Keratinocyte (primary cell): Measurements from ENCODE around the gene PLCL1. TPM values are rescaled to one million over a fixed set of nuclear protein-coding genes. Genes with fewer than 3 reads are reported as not detected.

Source experiments
- DNase-seq: peaks from one replicate; pipeline ENCODE4 v3.0.0-alpha.2; 2011; ENCODE audit warnings: low read depth, missing footprints, low spot score
- FAIRE-seq: peaks from 2 replicates; lab custom pipeline; 2011; peaks lifted over from hg19 to GRCh38; lab: Jason Lieb, UNC
- H2AFZ ChIP-seq: 2 replicates; pipeline ENCODE4 v1.6.0; 2012; ENCODE audit warnings: low read length, control low read depth, inconsistent platforms; ENCODE audit not compliant: control insufficient read depth
- H3K27ac ChIP-seq: 2 replicates; pipeline ENCODE4 v1.5.1; 2011; ENCODE audit warnings: low read length; ENCODE audit not compliant: control insufficient read depth, insufficient read depth
- H3K27me3 ChIP-seq: 3 replicates; pipeline ENCODE4 v1.6.0; 2011; ENCODE audit warnings: low read length; ENCODE audit not compliant: control insufficient read depth, insufficient read depth; ENCODE audit errors: extremely low read depth
- H3K36me3 ChIP-seq, 2 experiments: 2 replicates in 1 of 2; 3 replicates in 1 of 2; pipeline ENCODE4 v1.5.1; 2011; ENCODE audit warnings: low read length in 2 of 2, mild to moderate bottlenecking in 1 of 2; ENCODE audit not compliant: control insufficient read depth in 2 of 2, insufficient read depth in 2 of 2; ENCODE audit errors: extremely low read depth in 1 of 2
- H3K4me1 ChIP-seq: 3 replicates; pipeline ENCODE4 v1.5.1; 2011; ENCODE audit warnings: low read length; ENCODE audit not compliant: control insufficient read depth, insufficient read depth; ENCODE audit errors: extremely low read depth
- H3K4me2 ChIP-seq: 3 replicates; pipeline ENCODE4 v1.6.0; 2011; ENCODE audit warnings: low read depth, low read length; ENCODE audit not compliant: control insufficient read depth, insufficient read depth; ENCODE audit errors: extremely low read depth
- H3K4me3 ChIP-seq, 3 experiments: fragments of 200-600 bp in 1 of 3; sonication (generic) in 1 of 3; 2 replicates in 2 of 3; 3 replicates in 1 of 3; pipeline ENCODE4 v1.5.1; 2011 to 2016; ENCODE audit warnings: low read length in 3 of 3, mild to moderate bottlenecking in 3 of 3, control low read depth in 2 of 3, inconsistent platforms in 1 of 3, low read depth in 1 of 3, mixed read lengths in 1 of 3, mixed run types in 1 of 3, moderate library complexity in 1 of 3; ENCODE audit not compliant: control insufficient read depth in 2 of 3, insufficient read depth in 2 of 3; ENCODE audit errors: extremely low read depth in 1 of 3
- H3K79me2 ChIP-seq: 2 replicates; pipeline ENCODE4 v1.6.0; 2012; ENCODE audit warnings: low read length; ENCODE audit not compliant: control insufficient read depth, insufficient read depth
- H3K9ac ChIP-seq: 3 replicates; pipeline ENCODE4 v1.6.0; 2011; ENCODE audit warnings: low read length; ENCODE audit not compliant: control insufficient read depth, insufficient read depth; ENCODE audit errors: extremely low read depth
- H3K9me1 ChIP-seq: 3 replicates; pipeline ENCODE4 v1.6.0; 2011; ENCODE audit warnings: low read length; ENCODE audit not compliant: control insufficient read depth, insufficient read depth; ENCODE audit errors: extremely low read depth
- H3K9me3 ChIP-seq: 2 replicates; pipeline ENCODE4 v1.5.1; 2012; ENCODE audit warnings: low read depth, low read length; ENCODE audit not compliant: control insufficient read depth
- H4K20me1 ChIP-seq: 3 replicates; pipeline ENCODE4 v1.6.0; 2011; ENCODE audit warnings: low read length; ENCODE audit not compliant: control insufficient read depth, insufficient read depth; ENCODE audit errors: extremely low read depth
- EZH2 ChIP-seq: IDR thresholded peaks from one replicate; pipeline ENCODE4 v1.6.1; 2012; ENCODE audit warnings: inconsistent platforms, mild to moderate bottlenecking, low read length, moderate library complexity
- dilution Hi-C: fragments of 300-500 bp; cut with MboI; formaldehyde crosslinking; loops from one replicate; pipeline ENCODE4 v1.7.0; 2020; ENCODE audit warnings: low sequenced_read_pairs; ENCODE audit not compliant: extremely low pct_ligation_motif_present
- polyA plus RNA-seq, 5 experiments: library from polyadenylated mRNA; depleted of rRNA in 3 of 5; stranded (reverse) in 3 of 5; stranded (forward) in 1 of 5; unstranded in 1 of 5; fragments of >200 nt; gene quantifications; 1 replicate in 1 of 5; 2 replicates in 3 of 5; 3 replicates in 1 of 5; pipeline versions ENCODE4 v1.2.1 to v1.2.3, GENCODE V29; 2011 to 2012; ENCODE audit warnings: missing spikeins in 2 of 5, low read depth in 1 of 5, low replicate concordance in 1 of 5
- TF ChIP-seq, protein P1 (sequence below), 3 experiments: IDR thresholded peaks in 1 of 3; conservative IDR thresholded peaks in 1 of 3; optimal IDR thresholded peaks in 1 of 3; 2 replicates in 2 of 3; 3 replicates in 1 of 3; pipeline versions ENCODE3 to v1.5.1; 2011; ENCODE audit warnings: low read length in 3 of 3, mild to moderate bottlenecking in 3 of 3, moderate library complexity in 2 of 3, control low read depth in 1 of 3, inconsistent platforms in 1 of 3; ENCODE audit not compliant: insufficient read depth in 2 of 3; ENCODE audit errors: extremely low read depth in 1 of 3

Gene PLCL1
- polyA plus RNA-seq, 1 donor (not counting 4 experiments of a cell fraction or from before 2014, with no cell fraction given): 0.01 TPM

DNA sequence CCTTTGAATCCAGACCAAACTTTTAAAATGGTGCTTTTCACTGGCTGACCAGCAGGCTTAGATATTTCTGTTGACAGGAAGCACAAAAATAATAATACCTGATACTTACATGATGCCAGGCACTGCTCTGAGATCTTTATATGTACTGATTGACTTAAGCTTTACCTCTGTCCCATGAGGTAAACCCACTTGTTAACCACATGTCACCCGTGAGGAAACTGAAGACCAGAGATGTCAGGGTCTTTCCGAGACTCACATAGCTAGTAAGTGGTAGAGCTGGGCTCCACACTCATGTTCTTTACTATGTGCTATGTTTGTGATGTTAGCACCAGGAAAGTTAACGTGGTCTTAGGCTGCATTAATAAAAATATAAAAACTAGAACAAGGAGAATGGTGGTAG lies 297.7 kb downstream of the PLCL1 start:
- Histone ChIP-seq H3K36me3 (no peaks in the 10 kb centered on the region), H3K27ac (no peak overlapping the region), H3K4me3 (no peak overlapping the region), H3K79me2 (no peaks in the 10 kb centered on the region), H3K4me1 (no peaks in the 10 kb centered on the region), H3K9me3 (no peaks in the 10 kb centered on the region), H3K27me3 (no peaks in the 10 kb centered on the region), H4K20me1 (no peaks in the 10 kb centered on the region), H3K9ac (no peak overlapping the region), H3K9me1 (no peaks in the 10 kb centered on the region), H2AFZ (no peak overlapping the region), H3K4me2 (no peak overlapping the region)
- DNase-seq (no peak), FAIRE-seq (no peak)
- TF ChIP-seq, protein P1, sequence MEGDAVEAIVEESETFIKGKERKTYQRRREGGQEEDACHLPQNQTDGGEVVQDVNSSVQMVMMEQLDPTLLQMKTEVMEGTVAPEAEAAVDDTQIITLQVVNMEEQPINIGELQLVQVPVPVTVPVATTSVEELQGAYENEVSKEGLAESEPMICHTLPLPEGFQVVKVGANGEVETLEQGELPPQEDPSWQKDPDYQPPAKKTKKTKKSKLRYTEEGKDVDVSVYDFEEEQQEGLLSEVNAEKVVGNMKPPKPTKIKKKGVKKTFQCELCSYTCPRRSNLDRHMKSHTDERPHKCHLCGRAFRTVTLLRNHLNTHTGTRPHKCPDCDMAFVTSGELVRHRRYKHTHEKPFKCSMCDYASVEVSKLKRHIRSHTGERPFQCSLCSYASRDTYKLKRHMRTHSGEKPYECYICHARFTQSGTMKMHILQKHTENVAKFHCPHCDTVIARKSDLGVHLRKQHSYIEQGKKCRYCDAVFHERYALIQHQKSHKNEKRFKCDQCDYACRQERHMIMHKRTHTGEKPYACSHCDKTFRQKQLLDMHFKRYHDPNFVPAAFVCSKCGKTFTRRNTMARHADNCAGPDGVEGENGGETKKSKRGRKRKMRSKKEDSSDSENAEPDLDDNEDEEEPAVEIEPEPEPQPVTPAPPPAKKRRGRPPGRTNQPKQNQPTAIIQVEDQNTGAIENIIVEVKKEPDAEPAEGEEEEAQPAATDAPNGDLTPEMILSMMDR (optimal IDR thresholded peaks at IDR 0.05 in 1 of 3, IDR thresholded peaks at IDR 0.05 in 1 of 3, conservative IDR thresholded peaks at IDR 0.05 in 1 of 3; ENCODE audit: extremely low read depth in 1 of 3, insufficient read depth in 2 of 3, low read length in 3 of 3): no peak
- no peak for TF ChIP-seq EZH2
- dilution Hi-C loops: loop anchor here (25.0 kb wide), 1 partner anchor 290 kb away; the partner anchor contains the start of gene PLCL1

DNA sequence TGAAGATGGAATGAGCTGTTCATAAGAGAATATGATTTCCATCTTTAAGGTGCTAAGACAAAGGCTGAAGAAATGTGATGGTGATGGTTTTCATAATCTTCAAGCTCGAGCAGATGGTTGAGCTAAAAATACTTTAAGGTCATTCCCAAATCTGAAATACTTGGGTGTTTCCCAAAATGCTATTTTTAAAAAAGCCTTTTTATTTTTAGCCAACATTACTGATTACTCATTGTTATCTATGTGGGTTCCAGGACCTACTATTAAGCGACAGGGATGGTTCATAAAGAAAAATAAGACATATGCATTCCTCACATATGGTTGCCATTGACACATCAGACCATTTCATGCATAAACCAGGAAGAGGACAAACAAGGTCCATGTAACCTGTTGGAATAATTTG lies 298.5 kb downstream of the PLCL1 start:
- DNase-seq: no peak
- H3K79me2 ChIP-seq: no peaks in the 10 kb centered on the region
- TF ChIP-seq, protein P1 (optimal IDR thresholded peaks at IDR 0.05 in 1 of 3, IDR thresholded peaks at IDR 0.05 in 1 of 3, conservative IDR thresholded peaks at IDR 0.05 in 1 of 3; ENCODE audit: extremely low read depth in 1 of 3, insufficient read depth in 2 of 3, low read length in 3 of 3): no peak
- no peak for TF ChIP-seq EZH2
- no peak overlapping the region for H2AFZ ChIP-seq
- no peak for FAIRE-seq
- H3K9me1 ChIP-seq: no peaks in the 10 kb centered on the region
- dilution Hi-C loops: loop anchor here (25.0 kb wide), 1 partner anchor 291 kb away; the partner anchor contains the start of gene PLCL1
- no peaks in the 10 kb centered on the region for H4K20me1 ChIP-seq
- no peak overlapping the region for H3K4me3 ChIP-seq
- H3K9me3 ChIP-seq: no peaks in the 10 kb centered on the region
- no peak overlapping the region for H3K9ac ChIP-seq
- H3K4me2 ChIP-seq: no peak overlapping the region
- no peaks in the 10 kb centered on the region for H3K4me1 ChIP-seq
- H3K27ac ChIP-seq: no peak overlapping the region
- H3K36me3 ChIP-seq: no peaks in the 10 kb centered on the region
- no peaks in the 10 kb centered on the region for H3K27me3 ChIP-seq
